D721Med (cell line): ENCODE data around the gene OPCML.

Experiments used
- DNase-seq: peaks from one replicate; pipeline ENCODE4 v3.0.0; 2011; ENCODE audit warnings: low spot score; ENCODE audit not compliant: insufficient read length
- FAIRE-seq: peaks from 2 replicates; lab custom pipeline; 2011; peaks lifted over from hg19 to GRCh38; lab: Jason Lieb, UNC
- CTCF ChIP-seq: IDR thresholded peaks from 2 replicates; pipeline ENCODE4 v1.5.1; 2012; ENCODE audit warnings: mild to moderate bottlenecking, control low read depth; ENCODE audit not compliant: insufficient read depth; ENCODE audit errors: missing control alignments

The OPCML gene

GRCh38 chr11:133181667-133182066 lies 350.6 kb downstream of the OPCML start:
- DNase-seq (no peak), FAIRE-seq (no peak)
- TF ChIP-seq CTCF: no peak

GRCh38 chr11:133181066-133181465 lies 351.2 kb downstream of the OPCML start:
- FAIRE-seq: no peak
- DNase-seq: no peak
- no peak for TF ChIP-seq CTCF

GRCh38 chr11:133180201-133180600 lies 352.1 kb downstream of the OPCML start:
- no peak for FAIRE-seq

GRCh38 chr11:133176748-133177147 lies 355.6 kb downstream of the OPCML start:
- DNase-seq (no peak), FAIRE-seq (no peak)
- no peak for TF ChIP-seq CTCF

More at GRCh38 chr11:133180201-133180600, 352.1 kb downstream of the OPCML start:
- no peak for DNase-seq
- no peak for TF ChIP-seq CTCF

GRCh38 chr11:133175103-133175502 lies 357.2 kb downstream of the OPCML start:
- TF ChIP-seq CTCF: no peak
- no peak for DNase-seq
- no peak for FAIRE-seq

GRCh38 chr11:133173810-133174412 lies 358.4 kb downstream of the OPCML start:
- no peak for TF ChIP-seq CTCF
- DNase-seq (no peak), FAIRE-seq (no peak)

- FAIRE-seq (no peak), DNase-seq (no peak)
- no peak for TF ChIP-seq CTCF
These were observed 360.0 kb downstream of the OPCML start for GRCh38 chr11:133172349-133172748.
